ENCODE results near the gene UPK3A. TPM values are rescaled to one million over a fixed set of nuclear protein-coding genes. Genes with fewer than 3 reads are reported as not detected.
"Not testable (repeated sequence)": the region's sequence is repeated elsewhere in the genome, so short reads cannot be mapped to it uniquely, and the experiment has no call there.

Gene UPK3A
- total and polyA plus RNA-seq, 2 experiments from 2014 or later = 0.21 TPM; not detected in 1

DNA sequence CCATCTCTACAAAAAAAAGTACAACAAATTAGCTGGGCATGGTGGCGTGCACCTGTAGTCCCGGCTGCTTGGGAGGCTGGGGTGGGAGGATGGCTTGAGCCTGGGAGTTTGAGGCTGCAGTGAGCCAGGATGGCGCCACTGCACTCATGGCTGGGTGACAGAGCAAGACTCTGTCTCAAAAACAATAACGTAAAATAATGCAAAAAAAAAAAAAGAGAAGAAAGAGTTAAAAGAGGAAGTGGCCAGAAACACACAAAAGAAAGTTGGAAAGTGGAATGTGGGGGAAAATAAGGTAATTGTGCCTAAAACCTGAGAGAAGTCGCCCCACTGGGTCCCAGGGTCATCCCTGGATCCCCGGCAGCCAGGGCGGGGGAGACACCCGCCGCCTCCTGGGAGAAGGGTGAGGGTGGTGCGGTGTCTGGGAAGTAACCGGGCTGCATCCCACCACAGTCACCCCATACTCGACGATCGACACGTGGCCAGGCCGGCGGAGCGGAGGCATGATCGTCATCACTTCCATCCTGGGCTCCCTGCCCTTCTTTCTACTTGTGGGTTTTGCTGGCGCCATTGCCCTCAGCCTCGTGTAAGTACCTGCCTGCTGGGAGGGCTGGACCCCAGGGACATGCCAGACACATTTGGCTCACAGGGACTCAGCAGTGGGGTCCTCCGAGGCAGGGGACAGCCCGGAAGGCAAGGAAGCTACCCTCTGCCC, 8.1 kb downstream of the UPK3A start:
- H3K27ac ChIP-seq = no peak overlapping the region
- H3K9me3 ChIP-seq (ENCODE audit: low read depth) = no peaks in the 10 kb centered on the region
- no peak for DNase-seq (ENCODE audit: low read depth in 1 of 2, low spot score in 1 of 2)
- H3K4me3 ChIP-seq = no peak overlapping the region
- TF ChIP-seq, protein P1, sequence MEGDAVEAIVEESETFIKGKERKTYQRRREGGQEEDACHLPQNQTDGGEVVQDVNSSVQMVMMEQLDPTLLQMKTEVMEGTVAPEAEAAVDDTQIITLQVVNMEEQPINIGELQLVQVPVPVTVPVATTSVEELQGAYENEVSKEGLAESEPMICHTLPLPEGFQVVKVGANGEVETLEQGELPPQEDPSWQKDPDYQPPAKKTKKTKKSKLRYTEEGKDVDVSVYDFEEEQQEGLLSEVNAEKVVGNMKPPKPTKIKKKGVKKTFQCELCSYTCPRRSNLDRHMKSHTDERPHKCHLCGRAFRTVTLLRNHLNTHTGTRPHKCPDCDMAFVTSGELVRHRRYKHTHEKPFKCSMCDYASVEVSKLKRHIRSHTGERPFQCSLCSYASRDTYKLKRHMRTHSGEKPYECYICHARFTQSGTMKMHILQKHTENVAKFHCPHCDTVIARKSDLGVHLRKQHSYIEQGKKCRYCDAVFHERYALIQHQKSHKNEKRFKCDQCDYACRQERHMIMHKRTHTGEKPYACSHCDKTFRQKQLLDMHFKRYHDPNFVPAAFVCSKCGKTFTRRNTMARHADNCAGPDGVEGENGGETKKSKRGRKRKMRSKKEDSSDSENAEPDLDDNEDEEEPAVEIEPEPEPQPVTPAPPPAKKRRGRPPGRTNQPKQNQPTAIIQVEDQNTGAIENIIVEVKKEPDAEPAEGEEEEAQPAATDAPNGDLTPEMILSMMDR (IDR thresholded peaks at IDR 0.05; ENCODE audit: low read depth, low read length) = no peak
- H3K27me3 ChIP-seq = no peaks in the 10 kb centered on the region
- no peaks in the 10 kb centered on the region for H3K36me3 ChIP-seq
- no peaks in the 10 kb centered on the region for H3K4me1 ChIP-seq (ENCODE audit: low read depth)

DNA sequence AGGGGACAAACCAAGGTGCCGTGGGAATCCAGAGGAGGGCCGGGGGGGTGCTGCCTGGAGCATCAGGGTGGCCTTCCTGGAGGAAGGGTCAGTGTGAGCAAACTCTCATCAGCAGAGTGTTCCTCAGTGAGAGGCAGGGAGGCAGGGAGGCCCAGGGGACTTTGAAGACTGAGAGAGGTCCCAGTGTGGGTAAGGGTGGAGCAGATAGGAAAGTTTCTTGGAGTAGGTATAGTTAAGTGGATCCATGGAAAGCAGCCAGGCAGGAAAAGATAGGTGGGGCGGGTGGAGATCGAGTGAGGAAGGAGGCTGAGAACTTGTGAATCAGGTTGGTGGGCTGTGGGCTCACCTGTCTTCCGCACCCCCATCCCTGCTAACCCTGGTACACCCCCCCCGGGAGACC, 9.3 kb downstream of the UPK3A start:
- TF ChIP-seq, protein P1 (IDR thresholded peaks at IDR 0.05; ENCODE audit: low read depth, low read length) = no peak

DNA sequence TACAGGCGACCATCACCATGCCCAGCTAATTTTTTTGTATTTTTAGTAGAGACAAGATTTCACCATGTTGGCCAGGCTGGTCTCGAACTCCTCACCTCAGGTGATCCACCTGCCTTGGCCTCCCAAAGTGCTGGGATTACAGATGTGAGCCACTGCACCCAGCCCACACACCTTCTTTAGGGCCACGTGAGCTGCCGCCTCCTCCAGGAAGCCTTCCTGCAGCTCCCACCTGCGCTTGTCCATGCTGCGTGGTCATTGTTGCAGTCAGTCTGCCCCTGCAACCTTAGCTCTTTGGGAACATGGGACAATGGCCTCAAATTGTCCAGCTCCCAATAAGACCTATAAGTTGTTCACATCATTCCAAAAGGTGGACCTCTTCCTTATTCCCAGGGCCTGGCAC, 10.3 kb downstream of the UPK3A start:
- H3K9me3 ChIP-seq (ENCODE audit: low read depth); H3K36me3 ChIP-seq; H3K27ac ChIP-seq; H3K27me3 ChIP-seq; DNase-seq (ENCODE audit: low read depth in 1 of 2, low spot score in 1 of 2); H3K4me1 ChIP-seq (ENCODE audit: low read depth); H3K4me3 ChIP-seq: not testable (repeated sequence)

More for the DNA sequence above, 9.3 kb downstream of the UPK3A start:
- H3K9me3 ChIP-seq (ENCODE audit: low read depth) = no peaks in the 10 kb centered on the region
- H3K27me3 ChIP-seq = no peaks in the 10 kb centered on the region
- no peak overlapping the region for H3K27ac ChIP-seq
- H3K4me3 ChIP-seq = no peak overlapping the region
- H3K4me1 ChIP-seq (ENCODE audit: low read depth) = no peaks in the 10 kb centered on the region
- DNase-seq (ENCODE audit: low read depth in 1 of 2, low spot score in 1 of 2) = no peak
- no peaks in the 10 kb centered on the region for H3K36me3 ChIP-seq

DNA sequence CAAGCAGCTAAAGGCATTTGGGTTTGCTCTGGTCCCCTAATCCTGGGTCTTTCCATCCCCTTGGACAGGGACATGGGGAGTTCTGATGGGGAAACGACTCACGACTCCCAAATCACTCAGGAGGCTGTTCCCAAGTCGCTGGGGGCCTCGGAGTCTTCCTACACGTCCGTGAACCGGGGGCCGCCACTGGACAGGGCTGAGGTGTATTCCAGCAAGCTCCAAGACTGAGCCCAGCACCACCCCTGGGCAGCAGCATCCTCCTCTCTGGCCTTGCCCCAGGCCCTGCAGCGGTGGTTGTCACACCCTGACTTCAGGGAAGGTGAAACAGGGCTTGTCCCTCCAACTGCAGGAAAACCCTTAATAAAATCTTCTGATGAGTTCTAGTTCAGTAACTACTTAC, 10.7 kb downstream of the UPK3A start:
- H3K27ac ChIP-seq = no peak overlapping the region
- H3K4me3 ChIP-seq = no peak overlapping the region
- no peaks in the 10 kb centered on the region for H3K4me1 ChIP-seq (ENCODE audit: low read depth)
- TF ChIP-seq, protein P1 (IDR thresholded peaks at IDR 0.05; ENCODE audit: low read depth, low read length) = no peak
- no peaks in the 10 kb centered on the region for H3K27me3 ChIP-seq
- H3K9me3 ChIP-seq (ENCODE audit: low read depth) = no peaks in the 10 kb centered on the region
- no peaks in the 10 kb centered on the region for H3K36me3 ChIP-seq
- DNase-seq (ENCODE audit: low read depth in 1 of 2, low spot score in 1 of 2) = no peak

DNA sequence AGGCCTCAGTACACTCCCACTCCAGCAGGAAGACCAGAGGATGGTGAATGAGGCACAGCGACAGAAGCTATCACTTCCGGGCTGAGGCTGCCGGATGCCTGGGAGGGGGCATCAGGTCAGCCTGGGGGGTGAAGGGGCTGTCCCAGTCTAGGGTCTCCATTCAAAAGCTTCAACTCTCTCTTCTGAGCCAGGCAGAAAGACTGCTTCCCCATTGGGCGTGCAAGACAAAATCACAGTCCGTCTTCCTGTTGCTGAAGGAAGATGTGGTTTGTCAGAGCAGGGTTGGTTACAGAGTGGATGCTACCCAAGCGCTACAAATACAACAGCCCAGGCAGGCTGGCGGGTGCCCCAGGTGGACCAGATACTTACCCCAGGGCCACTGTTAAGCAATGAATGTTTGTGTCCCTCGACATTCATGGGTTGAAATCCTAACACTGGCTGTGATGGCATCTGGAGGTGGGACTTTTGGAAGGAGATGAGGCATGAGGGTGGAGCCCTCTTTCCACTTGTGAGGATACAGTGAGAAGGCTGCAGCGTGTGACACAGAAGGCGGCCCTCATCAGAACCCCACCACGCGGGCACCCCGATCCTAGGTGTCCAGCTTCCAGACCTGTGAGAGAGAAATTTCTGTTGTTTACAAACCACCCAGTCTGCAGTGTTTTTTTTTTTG, 12.0 kb downstream of the UPK3A start:
- no peak for DNase-seq (ENCODE audit: low read depth in 1 of 2, low spot score in 1 of 2)
- no peak overlapping the region for H3K4me3 ChIP-seq
- no peak overlapping the region for H3K27ac ChIP-seq
- no peaks in the 10 kb centered on the region for H3K27me3 ChIP-seq
- H3K9me3 ChIP-seq (ENCODE audit: low read depth) = no peaks in the 10 kb centered on the region
- TF ChIP-seq, protein P1 (IDR thresholded peaks at IDR 0.05; ENCODE audit: low read depth, low read length) = no peak
- H3K36me3 ChIP-seq = no peaks in the 10 kb centered on the region
- H3K4me1 ChIP-seq (ENCODE audit: low read depth) = no peaks in the 10 kb centered on the region

DNA sequence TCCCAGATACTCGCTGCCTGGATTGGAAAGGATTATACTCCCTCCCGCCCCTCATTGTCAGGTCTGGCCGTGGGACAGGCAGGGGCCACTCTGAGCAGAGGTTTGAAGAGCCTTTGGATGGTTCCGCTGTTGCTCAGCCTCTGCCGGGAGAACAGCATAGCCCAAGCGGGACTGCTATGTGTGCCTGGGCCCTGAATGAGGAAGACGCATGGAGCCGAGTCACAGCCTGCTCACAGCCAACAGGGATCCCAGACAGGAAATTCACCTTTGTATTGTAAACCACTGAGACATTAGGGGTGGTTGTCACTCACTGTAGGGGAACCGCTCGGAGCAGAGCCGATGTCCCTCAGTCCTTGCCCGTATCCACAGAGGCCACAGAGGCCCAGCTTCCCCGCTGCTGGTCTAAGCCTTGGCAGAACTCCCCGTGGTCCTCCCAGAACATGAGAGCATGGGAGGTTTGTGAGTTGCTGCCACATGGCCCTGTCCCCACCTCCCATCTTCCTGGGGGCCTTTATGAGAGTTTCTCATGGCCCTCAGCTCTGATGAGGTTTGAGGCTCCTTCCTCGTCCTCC, 14.3 kb downstream of the UPK3A start:
- DNase-seq (ENCODE audit: low read depth in 1 of 2, low spot score in 1 of 2) = no peak
- TF ChIP-seq, protein P1 (IDR thresholded peaks at IDR 0.05; ENCODE audit: low read depth, low read length) = no peak
- no peaks in the 10 kb centered on the region for H3K9me3 ChIP-seq (ENCODE audit: low read depth)

More for the DNA sequence above, 14.3 kb downstream of the UPK3A start:
- H3K4me3 ChIP-seq = no peak overlapping the region
- no peak overlapping the region for H3K27ac ChIP-seq
- no peaks in the 10 kb centered on the region for H3K4me1 ChIP-seq (ENCODE audit: low read depth)
- no peaks in the 10 kb centered on the region for H3K27me3 ChIP-seq
- H3K36me3 ChIP-seq = no peaks in the 10 kb centered on the region

All from cardiac muscle cell (in vitro differentiated cells and primary cell).